ENCODE measurements around the gene WNT9A. TPM values are rescaled to one million over a fixed set of nuclear protein-coding genes. Genes with fewer than 3 reads are reported as not detected.
A peak's percentile ranks its signal among the peaks of the same experiment; 100 is the strongest.

Gene WNT9A
- total RNA-seq, 3 donors from 2014 or later, result 1.1 to 2.5 (median 1.3) TPM

GRCh38 chr1:227885648-227886502, 61.9 kb downstream of the WNT9A start:
- peak overlapping the region in 1 of 3 donors; percentile 72 for H3K4me3 ChIP-seq
- no peaks in the 10 kb centered on the region for H3K36me3 ChIP-seq
- peak in 1 of 2 donors; percentile 46 for DNase-seq (ENCODE audit: low spot score in 2 of 2)
- H3K27me3 ChIP-seq, result no peaks in the 10 kb centered on the region
- H3K4me1 ChIP-seq, result peaks cover 0 to 14% of the 10 kb centered on the region in 2 donors
- no peaks in the 10 kb centered on the region for H3K9me3 ChIP-seq
- no peak for TF ChIP-seq CTCF (IDR thresholded peaks at IDR 0.05)
- no peak for TF ChIP-seq POLR2AphosphoS5 (IDR thresholded peaks at IDR 0.05)
- no peak for TF ChIP-seq POLR2A (IDR thresholded peaks at IDR 0.05)
- peak overlapping the region in 1 of 2 donors; percentile 93 for H3K27ac ChIP-seq
- intact Hi-C loops (cut with DNase I; ENCODE audit: low total_unique reads), result no loop called here

GRCh38 chr1:227885135-227885647, 62.5 kb downstream of the WNT9A start:
- TF ChIP-seq POLR2AphosphoS5 (IDR thresholded peaks at IDR 0.05) (no peak), POLR2A (IDR thresholded peaks at IDR 0.05) (no peak), CTCF (IDR thresholded peaks at IDR 0.05) (no peak)
- DNase-seq (ENCODE audit: low spot score in 2 of 2), result peak in 1 of 2 donors; percentile 16
- intact Hi-C loops (cut with DNase I; ENCODE audit: low total_unique reads), result no loop called here
- Histone ChIP-seq H3K27me3 (no peaks in the 10 kb centered on the region), H3K9me3 (no peaks in the 10 kb centered on the region), H3K4me3 (peak overlapping the region in 1 of 3 donors; percentile 72), H3K4me1 (peaks cover 0 to 14% of the 10 kb centered on the region in 2 donors), H3K36me3 (no peaks in the 10 kb centered on the region), H3K27ac (peak overlapping the region in 1 of 2 donors; percentile 93)

- TF ChIP-seq POLR2A (IDR thresholded peaks at IDR 0.05) (no peak), POLR2AphosphoS5 (IDR thresholded peaks at IDR 0.05) (no peak), CTCF (IDR thresholded peaks at IDR 0.05) (no peak)
- Histone ChIP-seq H3K9me3 (no peaks in the 10 kb centered on the region), H3K27ac (no peak overlapping the region), H3K4me1 (peaks cover 0 to 14% of the 10 kb centered on the region in 2 donors), H3K36me3 (no peaks in the 10 kb centered on the region), H3K27me3 (no peaks in the 10 kb centered on the region), H3K4me3 (no peak overlapping the region)
- DNase-seq (ENCODE audit: low spot score in 2 of 2), result no peak
- intact Hi-C loops (cut with DNase I; ENCODE audit: low total_unique reads), result no loop called here
Measured at GRCh38 chr1:227884370-227885134, 63.2 kb downstream of the WNT9A start.

- no peak for TF ChIP-seq POLR2AphosphoS5 (IDR thresholded peaks at IDR 0.05)
- no peak for TF ChIP-seq CTCF (IDR thresholded peaks at IDR 0.05)
- no peak for TF ChIP-seq POLR2A (IDR thresholded peaks at IDR 0.05)
- Histone ChIP-seq H3K9me3 (no peaks in the 10 kb centered on the region), H3K27me3 (no peaks in the 10 kb centered on the region), H3K4me1 (peaks cover 0 to 14% of the 10 kb centered on the region in 2 donors), H3K36me3 (no peaks in the 10 kb centered on the region), H3K27ac (no peak overlapping the region), H3K4me3 (no peak overlapping the region)
- no peak for DNase-seq (ENCODE audit: low spot score in 2 of 2)
- intact Hi-C loops (cut with DNase I; ENCODE audit: low total_unique reads), result no loop called here
Measured at GRCh38 chr1:227883641-227884301, 64.0 kb downstream of the WNT9A start.
